ENCODE data around the gene GAPDHS. TPM values are rescaled to one million over a fixed set of nuclear protein-coding genes. Genes with fewer than 3 reads are reported as not detected.
A peak's percentile ranks its signal among the peaks of the same experiment; 100 is the strongest.

The GAPDHS gene
- total RNA-seq, 1 experiment from 2014 or later, result not detected

- H3K9me2 ChIP-seq (replicated peaks; ENCODE audit: low read length), result no peaks in the 10 kb centered on the region
- H3K4me3 ChIP-seq (ENCODE audit: low read length), result no peak overlapping the region
- CTCF ChIA-PET, result no interaction called here
- H2AFZ ChIP-seq (ENCODE audit: low read length), result no peak overlapping the region
- no TSS peak for BruUV-seq (replicated peaks)
- no peak overlapping the region for H3K4me2 ChIP-seq (ENCODE audit: low read length)
- H3K9ac ChIP-seq (ENCODE audit: low read length), result no peak overlapping the region
- no peaks in the 10 kb centered on the region for H4K20me1 ChIP-seq (ENCODE audit: low read length)
- no peak for TF ChIP-seq CTCF (conservative IDR thresholded peaks at IDR 0.05; ENCODE audit: low read depth, low read length)
- no peak for TF ChIP-seq EZH2 (IDR thresholded peaks at IDR 0.05; ENCODE audit: low read length, unreplicated experiment)
- TF ChIP-seq EZH2phosphoT487 (IDR thresholded peaks at IDR 0.05; ENCODE audit: borderline replicate concordance, low read length), result no peak
- no peak overlapping the region for H3K27ac ChIP-seq (ENCODE audit: low read length)
- DNase-seq (no peak), ATAC-seq (no peak)
- peaks cover 5% of the 10 kb centered on the region; the same call in 1 of the 2 replicates for H3K4me1 ChIP-seq (ENCODE audit: insufficient read depth, low read length)
- no peaks in the 10 kb centered on the region for H3K9me3 ChIP-seq (ENCODE audit: low read length)
- intact Hi-C loops (cut with micrococcal nuclease), result no loop called here
- POLR2A ChIA-PET (ENCODE audit: unreplicated experiment), result no interaction called here
- no peaks in the 10 kb centered on the region for H3K79me2 ChIP-seq (ENCODE audit: low read length)
- no peaks in the 10 kb centered on the region for H3K36me3 ChIP-seq (ENCODE audit: low read depth, low read length)
- no peaks in the 10 kb centered on the region for H3K27me3 ChIP-seq (ENCODE audit: low read length)
- H3F3A ChIP-seq (ENCODE audit: low read length, unreplicated experiment), result no peaks in the 10 kb centered on the region
Measured at GRCh38 chr19:35553385-35554000, 20.2 kb downstream of the GAPDHS start.

GRCh38 chr19:35554076-35554475 lies 20.8 kb downstream of the GAPDHS start:
- Histone ChIP-seq H3K27ac (ENCODE audit: low read length) (no peak overlapping the region), H3F3A (ENCODE audit: low read length, unreplicated experiment) (no peaks in the 10 kb centered on the region), H3K9me3 (ENCODE audit: low read length) (no peaks in the 10 kb centered on the region), H3K36me3 (ENCODE audit: low read depth, low read length) (no peaks in the 10 kb centered on the region), H3K9ac (ENCODE audit: low read length) (no peak overlapping the region), H3K4me2 (ENCODE audit: low read length) (no peak overlapping the region), H3K4me3 (ENCODE audit: low read length) (no peak overlapping the region), H3K4me1 (ENCODE audit: insufficient read depth, low read length) (peaks cover 5% of the 10 kb centered on the region; the same call in 1 of the 2 replicates), H4K20me1 (ENCODE audit: low read length) (no peaks in the 10 kb centered on the region), H2AFZ (ENCODE audit: low read length) (no peak overlapping the region), H3K27me3 (ENCODE audit: low read length) (no peaks in the 10 kb centered on the region), H3K79me2 (ENCODE audit: low read length) (no peaks in the 10 kb centered on the region), H3K9me2 (replicated peaks; ENCODE audit: low read length) (no peaks in the 10 kb centered on the region)
- POLR2A ChIA-PET (ENCODE audit: unreplicated experiment), result no interaction called here
- DNase-seq (peak; percentile 2), ATAC-seq (no peak; the same call in none of the 2 replicates)
- no TSS peak for BruUV-seq (replicated peaks)
- TF ChIP-seq EZH2 (IDR thresholded peaks at IDR 0.05; ENCODE audit: low read length, unreplicated experiment) (no peak), CTCF (conservative IDR thresholded peaks at IDR 0.05; ENCODE audit: low read depth, low read length) (no peak), EZH2phosphoT487 (IDR thresholded peaks at IDR 0.05; ENCODE audit: borderline replicate concordance, low read length) (no peak)
- CTCF ChIA-PET, result no interaction called here
- intact Hi-C loops (cut with micrococcal nuclease), result no loop called here

- peak; percentile 25 for DNase-seq
- intact Hi-C loops (cut with micrococcal nuclease), result no loop called here
- Histone ChIP-seq H3K36me3 (ENCODE audit: low read depth, low read length) (no peaks in the 10 kb centered on the region), H3K4me1 (ENCODE audit: insufficient read depth, low read length) (peaks cover 5% of the 10 kb centered on the region; the same call in 1 of the 2 replicates), H3K27ac (ENCODE audit: low read length) (no peak overlapping the region), H3K9ac (ENCODE audit: low read length) (no peak overlapping the region), H3K4me2 (ENCODE audit: low read length) (no peak overlapping the region), H3K27me3 (ENCODE audit: low read length) (no peaks in the 10 kb centered on the region), H3K9me2 (replicated peaks; ENCODE audit: low read length) (no peaks in the 10 kb centered on the region), H3K4me3 (ENCODE audit: low read length) (no peak overlapping the region), H4K20me1 (ENCODE audit: low read length) (no peaks in the 10 kb centered on the region), H3K9me3 (ENCODE audit: low read length) (no peaks in the 10 kb centered on the region), H2AFZ (ENCODE audit: low read length) (no peak overlapping the region), H3F3A (ENCODE audit: low read length, unreplicated experiment) (no peaks in the 10 kb centered on the region), H3K79me2 (ENCODE audit: low read length) (no peaks in the 10 kb centered on the region)
- ATAC-seq, result peak; percentile 53; the same call in 1 of the 2 replicates
- TF ChIP-seq CTCF (conservative IDR thresholded peaks at IDR 0.05; ENCODE audit: low read depth, low read length) (peak; percentile 39), EZH2 (IDR thresholded peaks at IDR 0.05; ENCODE audit: low read length, unreplicated experiment) (no peak)
- ChIA-PET POLR2A (ENCODE audit: unreplicated experiment) (interaction anchor here (0.5 kb wide), 1 partner anchor 46 kb away, joined by 3 read pairs; no protein-coding TSS in a partner anchor), CTCF (no interaction called here)
- BruUV-seq (replicated peaks), result no TSS peak
Measured at GRCh38 chr19:35555301-35556005, 22.2 kb downstream of the GAPDHS start.

Data from PC-3 (cell line).